A549 (cell line): ENCODE data around the gene TNFRSF19.

ENCODE experiments used
- CTCF ChIP-seq: fragments of >200 bp; sonication (Bioruptor Twin); formaldehyde crosslinking; IDR thresholded peaks from 3 replicates; pipeline ENCODE4 v1.5.1; 2016
- EHMT2 ChIP-seq: fragments of 200-600 bp; sonication (generic); IDR thresholded peaks from 2 replicates; pipeline ENCODE4 v1.6.1; 2016; ENCODE audit warnings: antibody characterized with exemption, low read depth, mild to moderate bottlenecking, moderate library complexity
- EP300 ChIP-seq, 2 experiments: fragments of >200 bp; sonication (Bioruptor Twin); formaldehyde crosslinking; IDR thresholded peaks; 2 replicates in 1 of 2; 3 replicates in 1 of 2; pipeline ENCODE4 v1.6.1; 2016 to 2017
- PBX3 ChIP-seq: IDR thresholded peaks from 2 replicates; pipeline ENCODE4 v1.6.1; 2012
- POLR2AphosphoS2 ChIP-seq: conservative IDR thresholded peaks from 2 replicates; pipeline ENCODE4 v1.6.1; 2012; ENCODE audit warnings: low read length, improper control_type of control experiment, inconsistent platforms
- RAD21 ChIP-seq, 2 experiments: fragments of >200 bp in 1 of 2; sonication (Bioruptor Twin) in 1 of 2; formaldehyde crosslinking in 1 of 2; IDR thresholded peaks in 1 of 2; conservative IDR thresholded peaks in 1 of 2; 2 replicates in 1 of 2; 3 replicates in 1 of 2; pipeline ENCODE4 v1.6.1; 2012 to 2018; ENCODE audit warnings: inconsistent platforms in 1 of 2

GRCh38 chr13:23583491-23583890 is 13.3 kb downstream of the TNFRSF19 start:
- TF ChIP-seq CTCF (no peak), PBX3 (no peak), RAD21 (conservative IDR thresholded peaks at IDR 0.05 in 1 of 2, IDR thresholded peaks at IDR 0.05 in 1 of 2) (no peak), POLR2AphosphoS2 (no peak), EHMT2 (no peak), EP300 (IDR thresholded peaks at IDR 0.05) (no peak)
